Tibial nerve (tissue), 4 donors: ENCODE measurements around the gene OR2S2.

Experiments
- EP300 ChIP-seq, 2 donors: sonication (generic); formaldehyde crosslinking; IDR thresholded peaks; one replicate each; pipeline ENCODE4 v1.6.1; 2017; ENCODE audit warnings: antibody characterized with exemption in 2 of 2, mild to moderate bottlenecking in 1 of 2
- POLR2A ChIP-seq, 2 donors: fragments of 450-650 bp; IDR thresholded peaks; one replicate each; pipeline ENCODE4 v1.6.1; 2017; ENCODE audit warnings: antibody characterized with exemption in 2 of 2, mild to moderate bottlenecking in 2 of 2, moderate library complexity in 2 of 2
- TF ChIP-seq, protein P1 (sequence below), 5 experiments: fragments of 200-600 bp in 3 of 5; fragments of 450-650 bp in 2 of 5; sonication (generic) in 3 of 5; IDR thresholded peaks; one replicate each; pipeline ENCODE4 v1.5.1; 2016 to 2019; ENCODE audit warnings: antibody characterized with exemption in 5 of 5, mild to moderate bottlenecking in 3 of 5, moderate library complexity in 2 of 5

DNA sequence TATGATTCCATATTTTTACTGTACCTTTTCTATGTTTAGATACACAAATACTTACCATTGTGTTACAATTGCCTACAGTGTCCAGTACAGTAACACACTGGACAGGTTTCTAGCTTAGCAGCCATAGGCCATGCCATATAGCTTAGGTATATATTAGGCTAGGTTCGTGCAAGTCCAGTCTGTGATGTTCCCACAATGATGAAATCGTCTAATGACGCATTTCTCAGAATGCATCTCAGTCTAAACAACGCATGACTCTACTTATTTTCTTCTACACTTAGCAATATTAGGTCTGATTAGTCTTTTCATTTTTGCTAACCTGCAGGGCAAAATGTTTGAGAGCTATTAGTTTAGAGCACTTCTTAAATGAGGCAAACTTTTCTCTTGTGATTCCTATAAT, 22.7 kb downstream of the OR2S2 start:
- TF ChIP-seq, protein P1, sequence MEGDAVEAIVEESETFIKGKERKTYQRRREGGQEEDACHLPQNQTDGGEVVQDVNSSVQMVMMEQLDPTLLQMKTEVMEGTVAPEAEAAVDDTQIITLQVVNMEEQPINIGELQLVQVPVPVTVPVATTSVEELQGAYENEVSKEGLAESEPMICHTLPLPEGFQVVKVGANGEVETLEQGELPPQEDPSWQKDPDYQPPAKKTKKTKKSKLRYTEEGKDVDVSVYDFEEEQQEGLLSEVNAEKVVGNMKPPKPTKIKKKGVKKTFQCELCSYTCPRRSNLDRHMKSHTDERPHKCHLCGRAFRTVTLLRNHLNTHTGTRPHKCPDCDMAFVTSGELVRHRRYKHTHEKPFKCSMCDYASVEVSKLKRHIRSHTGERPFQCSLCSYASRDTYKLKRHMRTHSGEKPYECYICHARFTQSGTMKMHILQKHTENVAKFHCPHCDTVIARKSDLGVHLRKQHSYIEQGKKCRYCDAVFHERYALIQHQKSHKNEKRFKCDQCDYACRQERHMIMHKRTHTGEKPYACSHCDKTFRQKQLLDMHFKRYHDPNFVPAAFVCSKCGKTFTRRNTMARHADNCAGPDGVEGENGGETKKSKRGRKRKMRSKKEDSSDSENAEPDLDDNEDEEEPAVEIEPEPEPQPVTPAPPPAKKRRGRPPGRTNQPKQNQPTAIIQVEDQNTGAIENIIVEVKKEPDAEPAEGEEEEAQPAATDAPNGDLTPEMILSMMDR (IDR thresholded peaks at IDR 0.05) = no peak
- no peak for TF ChIP-seq POLR2A (IDR thresholded peaks at IDR 0.05)
- no peak for TF ChIP-seq EP300 (IDR thresholded peaks at IDR 0.05)
